ENCODE measurements around the gene WTIP.

Gene WTIP

GRCh38 chr19:34559045-34559444 is 77.5 kb downstream of the WTIP start:
- H3K4me3 ChIP-seq (ENCODE audit: low read depth, low read length), result no peak overlapping the region

DNA sequence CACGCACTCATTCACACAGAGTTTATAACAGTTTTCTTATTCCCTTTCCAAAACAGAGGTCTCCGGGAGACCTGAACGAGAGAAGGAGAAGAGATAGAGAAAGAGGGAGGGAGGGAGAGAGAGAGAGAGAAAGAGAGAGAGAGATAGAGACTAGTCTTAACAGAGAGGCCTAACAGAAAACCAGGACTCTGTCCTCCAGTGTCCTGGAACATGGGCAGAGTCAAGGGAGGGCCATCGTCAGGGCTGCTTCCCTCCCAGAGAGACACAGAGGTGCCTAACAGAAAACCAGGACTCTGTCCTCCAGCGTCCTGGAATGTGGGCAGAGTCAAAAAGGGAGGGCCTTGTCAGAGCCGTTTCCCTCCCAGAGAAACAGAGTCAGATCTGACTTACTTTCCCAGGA is 78.7 kb downstream of the WTIP start:
- H3K4me3 ChIP-seq (ENCODE audit: low read depth, low read length), result no peak overlapping the region
